Stimulated activated CD4-positive, alpha-beta T cell treated with anti-CD3 and anti-CD28 coated beads, Interleukin-15, amount 100 ng/mL, for 48 hours (primary cell): ENCODE data around the gene ATOH8.
"Not testable (repeated sequence)": the region's sequence is repeated elsewhere in the genome, so short reads cannot be mapped to it uniquely, and the experiment has no call there.

Experiments
- DNase-seq, 2 donors: peaks; one replicate each; pipeline ENCODE4 v3.0.0-alpha.2; 2020; ENCODE audit warnings: low read depth in 2 of 2

The ATOH8 gene

GRCh38 chr2:85827879-85828569 lies 74.2 kb downstream of the ATOH8 start:
- no peak for DNase-seq

- no peak for DNase-seq
Measured at GRCh38 chr2:85828725-85829124, 74.9 kb downstream of the ATOH8 start.

DNA sequence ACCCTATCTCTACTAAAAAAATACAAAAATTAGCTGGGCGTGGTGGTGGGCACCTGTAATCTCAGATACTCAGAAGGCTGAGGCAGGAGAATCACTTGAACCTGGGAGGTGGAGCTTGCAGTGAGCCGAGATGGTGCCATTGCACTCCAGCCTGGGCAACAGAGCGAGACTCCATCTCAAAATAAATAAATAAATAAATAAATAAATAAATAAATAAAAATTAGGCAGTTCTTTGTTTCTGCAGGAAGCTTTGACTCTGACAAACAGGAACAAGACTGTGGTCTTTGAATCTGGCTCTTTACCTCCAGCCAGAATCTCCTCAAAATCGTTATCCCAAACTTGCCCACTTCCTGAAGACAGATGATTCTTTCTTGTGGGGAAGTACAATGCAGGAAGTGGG lies 75.6 kb downstream of the ATOH8 start:
- DNase-seq: not testable (repeated sequence)

GRCh38 chr2:85830645-85831044 lies 76.9 kb downstream of the ATOH8 start:
- DNase-seq: no peak

GRCh38 chr2:85831735-85832134 lies 77.9 kb downstream of the ATOH8 start:
- no peak for DNase-seq

DNA sequence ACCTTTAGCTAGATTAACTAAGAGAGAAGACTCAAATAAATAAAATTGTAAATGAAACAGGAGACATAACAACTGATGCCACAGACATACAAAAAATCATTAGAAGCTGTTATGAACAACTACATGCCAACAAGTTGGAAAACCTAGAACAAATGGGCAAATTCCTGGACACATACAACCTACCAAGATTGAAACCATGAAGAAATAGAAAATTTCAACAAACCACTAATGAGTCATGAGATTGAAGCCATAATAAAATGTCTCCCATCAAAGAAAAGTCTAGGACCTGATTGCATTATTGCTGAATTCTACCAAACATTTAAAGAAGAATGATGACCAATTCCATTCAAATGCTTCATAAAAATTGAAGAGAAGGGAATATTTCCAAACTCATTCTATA lies 80.7 kb downstream of the ATOH8 start:
- DNase-seq: no peak
